MCF 10A (cell line): ENCODE data around the gene PCDHB9. TPM values are rescaled to one million over a fixed set of nuclear protein-coding genes. Genes with fewer than 3 reads are reported as not detected.
"Not testable (repeated sequence)": the region's sequence is repeated elsewhere in the genome, so short reads cannot be mapped to it uniquely, and the experiment has no call there.

Source experiments
- BruUV-seq: library from RNA; stranded (reverse); fragments of 400-500 nt; replicated peaks from 2 replicates; lab custom pipeline; 2021; lab: Mats Ljungman, UMichigan
- CTCF ChIA-PET: fragments of 300-600 bp; sonication (Branson Sonifier 250); formaldehyde crosslinking; extraction: SDS; loops from one replicate; lab custom pipeline; 2021; ENCODE audit warnings: antibody characterized with exemption, inconsistent platforms; lab: Yijun Ruan, JAX
- POLR2A ChIA-PET: fragments of 300-600, 350-650 bp; sonication (Branson Sonifier 250); formaldehyde crosslinking; extraction: SDS; loops from one replicate; lab custom pipeline; 2020; ENCODE audit warnings: antibody characterized with exemption, inconsistent platforms; lab: Yijun Ruan, JAX
- DNase-seq: peaks from one replicate; pipeline ENCODE4 v3.0.0-alpha.2; 2018; ENCODE audit not compliant: unreplicated experiment
- H3K27ac Mint-ChIP-seq: one replicate; pipeline ENCODE4 v1.8.0; 2022; ENCODE audit warnings: mild to moderate bottlenecking, low read depth, mixed read lengths; ENCODE audit not compliant: unreplicated experiment
- H3K27me3 Mint-ChIP-seq: one replicate; pipeline ENCODE4 v1.8.0; 2022; ENCODE audit warnings: mixed read lengths; ENCODE audit not compliant: insufficient read depth, unreplicated experiment
- H3K36me3 Mint-ChIP-seq: one replicate; pipeline ENCODE4 v1.8.0; 2022; ENCODE audit warnings: mild to moderate bottlenecking, moderate library complexity, mixed read lengths; ENCODE audit not compliant: insufficient read depth, unreplicated experiment
- H3K4me1 Mint-ChIP-seq: one replicate; pipeline ENCODE4 v1.8.0; 2022; ENCODE audit warnings: mixed read lengths; ENCODE audit not compliant: insufficient read depth, unreplicated experiment
- H3K4me3 Mint-ChIP-seq: one replicate; pipeline ENCODE4 v1.8.0; 2022; ENCODE audit warnings: mild to moderate bottlenecking, moderate library complexity, mixed read lengths; ENCODE audit not compliant: unreplicated experiment
- H3K9me3 Mint-ChIP-seq: one replicate; pipeline ENCODE4 v1.8.0; 2022; ENCODE audit warnings: mixed read lengths; ENCODE audit not compliant: unreplicated experiment
- CTCF ChIP-seq: fragments of 200-600 bp; IDR thresholded peaks from one replicate; pipeline ENCODE4 v1.8.0; 2022; ENCODE audit warnings: antibody characterized with exemption, mild to moderate bottlenecking; ENCODE audit not compliant: unreplicated experiment
- intact Hi-C: fragments of 100-400 bp; cut with micrococcal nuclease; formaldehyde crosslinking; loops from 2 replicates; pipeline ENCODE4 v1.14.1; 2022
- total RNA-seq: library from RNA; stranded (reverse); gene quantifications from 2 replicates; pipeline ENCODE4 v1.2.3, GENCODE V29; 2022

The PCDHB9 gene
- total RNA-seq, 1 experiment from 2014 or later, result 1.0 TPM

DNA sequence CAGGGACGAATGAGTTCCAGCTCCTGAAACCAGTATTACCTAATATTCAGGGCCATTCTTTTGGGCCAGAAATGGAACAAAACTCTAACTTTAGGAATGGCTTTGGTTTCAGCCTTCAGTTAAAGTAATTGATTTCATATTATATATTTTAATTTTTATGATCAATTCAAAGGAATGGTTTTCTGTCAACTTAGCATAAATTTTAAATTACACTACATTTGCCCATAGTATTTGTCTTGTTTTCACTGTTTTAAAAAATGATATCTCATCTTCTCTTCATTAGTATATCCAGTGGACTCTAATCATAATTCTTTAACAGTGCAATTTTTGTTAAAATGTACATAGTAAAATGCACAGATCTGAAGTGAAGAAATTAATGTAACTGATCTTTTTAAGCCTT lies 6.6 kb upstream of the PCDHB9 start:
- no TSS peak for BruUV-seq
- peaks cover 14% of the 10 kb centered on the region for H3K9me3 Mint-ChIP-seq
- H3K27ac Mint-ChIP-seq, result no peak overlapping the region
- no peak for TF ChIP-seq CTCF
- ChIA-PET POLR2A (no interaction called here), CTCF (no interaction called here)
- H3K4me3 Mint-ChIP-seq, result no peak overlapping the region
- no peak for DNase-seq
- no peaks in the 10 kb centered on the region for H3K27me3 Mint-ChIP-seq
- H3K4me1 Mint-ChIP-seq, result no peaks in the 10 kb centered on the region
- peaks cover 13% of the 10 kb centered on the region for H3K36me3 Mint-ChIP-seq
- intact Hi-C loops, result no loop called here

- Mint-ChIP-seq H3K36me3 (peaks cover 13% of the 10 kb centered on the region), H3K4me1 (peaks cover 6% of the 10 kb centered on the region), H3K9me3 (peaks cover 27% of the 10 kb centered on the region), H3K27me3 (no peaks in the 10 kb centered on the region), H3K4me3 (peak within 1 kb of the TSS; percentile 83), H3K27ac (peak within 1 kb of the TSS; percentile 83)
- intact Hi-C loops, result no loop called here
- ChIA-PET POLR2A (interaction anchor here (0.8 kb wide), 1 partner anchor 138 kb away, joined by 3 read pairs; the partner anchor contains the start of gene TAF7), CTCF (interaction anchor here (0.6 to 2.0 kb wide), 13 partner anchors 10 to 613 kb away, joined by 3 to 14 read pairs (median 5); partner anchors contain the start of genes PCDHB10, PCDHB11, PCDHB14 and PCDHB3)
- BruUV-seq, result no TSS peak
- TF ChIP-seq CTCF, result peak; percentile 30
- peak; percentile 68 for DNase-seq
Observed at GRCh38 chr5:141182248-141182647, 4.7 kb upstream of the PCDHB9 start, which contains the start of gene PCDHB16. Gene PCDHB16 (plus strand): TSS chr5:141182387. CDS start chr5:141182560, 173 bp downstream.

DNA sequence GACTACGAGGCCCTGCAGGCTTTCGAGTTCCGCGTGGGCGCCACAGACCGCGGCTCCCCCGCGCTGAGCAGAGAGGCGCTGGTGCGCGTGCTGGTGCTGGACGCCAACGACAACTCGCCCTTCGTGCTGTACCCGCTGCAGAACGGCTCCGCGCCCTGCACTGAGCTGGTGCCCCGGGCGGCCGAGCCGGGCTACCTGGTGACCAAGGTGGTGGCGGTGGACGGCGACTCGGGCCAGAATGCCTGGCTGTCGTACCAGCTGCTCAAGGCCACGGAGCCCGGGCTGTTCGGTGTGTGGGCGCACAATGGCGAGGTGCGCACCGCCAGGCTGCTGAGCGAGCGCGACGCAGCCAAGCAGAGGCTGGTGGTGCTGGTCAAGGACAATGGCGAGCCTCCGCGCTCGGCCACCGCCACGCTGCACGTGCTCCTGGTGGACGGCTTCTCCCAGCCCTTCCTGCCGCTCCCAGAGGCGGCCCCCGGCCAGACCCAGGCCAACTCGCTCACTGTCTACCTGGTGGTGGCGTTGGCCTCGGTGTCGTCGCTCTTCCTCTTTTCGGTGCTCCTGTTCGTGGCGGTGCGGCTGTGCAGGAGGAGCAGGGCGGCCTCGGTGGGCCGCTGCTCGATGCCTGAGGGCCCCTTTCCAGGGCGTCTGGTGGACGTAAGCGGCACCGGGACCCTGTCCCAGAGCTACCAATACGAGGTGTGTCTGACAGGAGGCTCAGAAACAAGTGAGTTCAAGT lies 2.7 kb upstream of the PCDHB9 start:
- intact Hi-C loops, H3K27me3 Mint-ChIP-seq, BruUV-seq, H3K27ac Mint-ChIP-seq, H3K4me1 Mint-ChIP-seq, H3K4me3 Mint-ChIP-seq, POLR2A ChIA-PET, DNase-seq: not testable (repeated sequence)
- Mint-ChIP-seq H3K9me3 (peaks cover 35% of the 10 kb centered on the region), H3K36me3 (peaks cover 13% of the 10 kb centered on the region)
- CTCF ChIA-PET, result interaction anchor here (0.5 kb wide), 1 partner anchor 334 kb away, joined by 3 read pairs; no protein-coding TSS in a partner anchor

DNA sequence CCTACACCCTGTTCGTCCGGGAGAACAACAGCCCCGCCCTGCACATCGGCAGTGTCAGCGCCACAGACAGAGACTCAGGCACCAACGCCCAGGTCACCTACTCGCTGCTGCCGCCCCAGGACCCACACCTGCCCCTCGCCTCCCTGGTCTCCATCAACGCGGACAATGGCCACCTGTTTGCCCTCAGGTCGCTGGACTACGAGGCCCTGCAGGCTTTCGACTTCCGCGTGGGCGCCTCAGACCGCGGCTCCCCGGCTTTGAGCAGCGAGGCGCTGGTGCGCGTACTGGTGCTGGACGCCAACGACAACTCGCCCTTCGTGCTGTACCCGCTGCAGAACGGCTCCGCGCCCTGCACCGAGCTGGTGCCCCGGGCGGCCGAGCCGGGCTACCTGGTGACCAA lies 1.7 kb downstream of the PCDHB9 start:
- Mint-ChIP-seq H3K4me1 (peaks cover 12% of the 10 kb centered on the region), H3K9me3 (peaks cover 50% of the 10 kb centered on the region), H3K36me3 (peaks cover 19% of the 10 kb centered on the region)
- intact Hi-C loops, CTCF ChIA-PET, DNase-seq, POLR2A ChIA-PET, H3K27me3 Mint-ChIP-seq, H3K4me3 Mint-ChIP-seq, BruUV-seq, H3K27ac Mint-ChIP-seq: not testable (repeated sequence)

GRCh38 chr5:141189131-141189530 lies 2.2 kb downstream of the PCDHB9 start:
- DNase-seq, H3K27me3 Mint-ChIP-seq, H3K27ac Mint-ChIP-seq, intact Hi-C loops, BruUV-seq, CTCF ChIA-PET, H3K4me3 Mint-ChIP-seq, POLR2A ChIA-PET: not testable (repeated sequence)
- Mint-ChIP-seq H3K9me3 (peaks cover 50% of the 10 kb centered on the region), H3K36me3 (peaks cover 18% of the 10 kb centered on the region), H3K4me1 (peaks cover 12% of the 10 kb centered on the region)
